Fibroblast of the aortic adventitia (primary cell): Measurements from ENCODE around the gene LRMDA. TPM values are rescaled to one million over a fixed set of nuclear protein-coding genes. Genes with fewer than 3 reads are reported as not detected.

Experiments
- DNase-seq: peaks from one replicate; pipeline ENCODE4 v3.0.0-alpha.2; 2010; ENCODE audit warnings: low read depth
- H3K4me3 ChIP-seq: 2 replicates; pipeline ENCODE4 v1.5.1; 2011; ENCODE audit warnings: low read depth, mild to moderate bottlenecking, control low read depth, low read length, moderate library complexity
- CTCF ChIP-seq: IDR thresholded peaks from 2 replicates; pipeline ENCODE4 v1.5.1; 2011; ENCODE audit warnings: mild to moderate bottlenecking, low read length, control low read depth, inconsistent platforms; ENCODE audit not compliant: insufficient read depth
- total RNA-seq: library from RNA; depleted of rRNA; stranded (reverse); fragments of >200 nt; gene quantifications from 2 replicates; pipeline ENCODE4 v1.2.3, GENCODE V29; 2012; ENCODE audit warnings: low replicate concordance

LRMDA gene
- total RNA-seq, 1 donor = 6.3 TPM

DNA sequence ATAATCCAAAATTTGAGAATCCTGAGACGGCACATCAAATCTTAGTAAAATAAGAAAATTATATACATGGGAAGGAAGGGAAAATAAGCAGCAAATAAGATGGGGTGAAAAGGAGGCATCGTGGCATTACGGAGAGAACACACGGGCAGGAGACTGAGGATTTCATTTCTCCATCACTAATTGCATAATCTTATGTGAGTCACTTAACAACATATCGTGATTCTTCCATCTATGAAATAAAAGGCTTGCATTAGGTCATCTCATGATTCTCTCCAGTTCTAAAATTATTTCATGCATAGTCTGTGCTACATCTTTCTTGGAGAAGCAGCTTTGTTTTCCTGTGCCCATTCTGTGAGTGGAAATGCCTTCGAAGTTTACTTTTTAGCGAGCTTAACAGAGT is 288.7 kb downstream of the LRMDA start:
- H3K4me3 ChIP-seq = no peak overlapping the region
- DNase-seq = no peak
- no peak for TF ChIP-seq CTCF

GRCh38 chr10:75722020-75722419 is 290.6 kb downstream of the LRMDA start:
- H3K4me3 ChIP-seq = no peak overlapping the region
- no peak for DNase-seq
- TF ChIP-seq CTCF = no peak

DNA sequence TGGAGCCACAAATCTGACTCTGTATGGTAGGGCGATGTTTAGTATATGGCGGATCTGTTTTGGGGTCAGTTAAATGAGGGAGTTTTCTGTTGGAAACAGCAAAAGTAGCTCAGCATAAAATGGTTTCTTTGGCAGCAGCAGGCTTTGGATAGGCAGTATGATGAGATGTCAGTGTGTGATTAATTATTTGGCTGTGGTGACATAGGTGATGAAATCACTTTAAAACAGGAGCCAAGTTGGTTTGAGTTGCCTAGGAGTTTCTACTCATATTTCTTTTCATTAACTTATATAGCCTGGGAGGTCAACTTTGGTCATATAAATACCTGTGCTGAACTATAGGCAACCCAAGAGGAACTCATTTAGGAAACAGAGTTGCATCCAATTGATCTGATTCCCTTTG is 291.2 kb downstream of the LRMDA start:
- no peak overlapping the region for H3K4me3 ChIP-seq
- DNase-seq = no peak
- no peak for TF ChIP-seq CTCF

DNA sequence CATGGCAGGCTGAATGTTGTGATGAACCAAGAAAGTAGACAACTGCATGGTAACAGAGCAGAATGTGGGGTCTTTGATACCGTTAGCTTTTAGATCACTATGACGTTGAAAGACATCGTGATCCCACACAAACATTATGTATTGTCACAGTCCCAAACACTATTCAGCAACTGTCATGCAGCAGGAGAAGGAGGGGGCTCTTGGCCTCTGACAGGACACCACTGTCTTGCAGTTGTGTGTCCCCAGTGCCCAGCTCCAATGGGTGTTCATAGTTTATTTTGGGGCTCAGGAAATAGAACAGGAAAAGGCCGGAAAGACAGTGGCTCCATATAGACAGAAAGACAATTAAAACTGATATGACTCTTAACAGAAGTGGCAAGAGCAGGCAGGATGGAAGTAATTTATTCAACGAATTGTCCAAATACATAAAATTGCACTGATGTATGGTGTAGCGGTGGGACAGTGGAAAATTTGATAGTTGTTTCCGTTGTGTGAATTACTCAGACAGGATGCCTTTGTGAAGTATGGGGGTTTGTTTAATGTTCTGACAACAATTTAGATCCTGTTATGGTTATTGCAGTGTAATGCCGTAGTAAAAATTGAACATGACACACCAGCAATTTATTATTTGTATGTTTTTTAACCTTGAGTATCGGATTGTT is 292.0 kb downstream of the LRMDA start:
- DNase-seq = no peak
- no peak overlapping the region for H3K4me3 ChIP-seq
- TF ChIP-seq CTCF = no peak

GRCh38 chr10:75724047-75724446 is 292.6 kb downstream of the LRMDA start:
- no peak overlapping the region for H3K4me3 ChIP-seq
- no peak for TF ChIP-seq CTCF
- no peak for DNase-seq

DNA sequence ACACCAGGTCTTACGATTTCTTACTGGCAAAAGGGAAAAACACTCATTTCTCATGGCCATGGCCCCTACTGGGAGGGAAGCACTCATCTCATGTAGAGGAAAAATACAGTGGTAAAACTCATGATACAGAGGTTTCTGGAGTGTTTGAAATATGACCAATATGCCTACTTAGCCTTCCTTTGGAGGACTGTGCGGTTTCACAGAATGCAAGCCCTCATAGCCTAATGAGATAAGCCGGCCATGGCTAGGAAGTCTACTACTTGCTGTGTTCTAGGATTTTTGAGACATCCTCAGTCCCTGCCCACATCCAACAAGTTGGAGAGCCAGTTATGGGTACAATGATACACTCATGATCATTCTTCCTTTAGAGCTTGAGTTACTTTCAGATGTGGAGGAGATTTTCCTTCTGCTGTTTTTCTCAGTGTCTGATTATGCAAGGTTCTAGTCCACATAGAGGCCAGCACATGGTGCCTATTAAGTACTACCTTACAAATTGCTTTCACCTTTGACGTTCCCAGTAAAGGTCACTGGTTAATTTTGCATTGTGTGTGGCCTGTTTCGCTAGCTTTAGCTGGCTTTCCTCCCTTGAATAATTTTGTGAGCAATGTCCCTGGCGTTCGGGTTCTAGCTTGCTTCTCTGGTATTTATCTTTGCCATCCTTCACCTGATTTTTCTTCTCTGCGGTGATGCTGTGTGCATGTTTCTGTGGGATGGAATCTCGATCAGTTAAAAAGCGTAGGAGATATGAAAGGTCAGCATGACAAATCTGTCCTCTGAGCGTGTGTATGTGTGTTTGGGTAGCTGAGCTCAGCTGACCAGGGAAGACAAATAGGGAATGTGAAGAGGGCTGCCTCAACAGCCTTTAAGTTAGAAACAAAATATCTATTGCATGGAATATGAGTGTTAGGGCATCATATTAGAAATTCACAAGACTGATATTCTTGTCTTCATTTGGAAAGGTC is 295.4 kb downstream of the LRMDA start:
- no peak overlapping the region for H3K4me3 ChIP-seq
- no peak for DNase-seq
- TF ChIP-seq CTCF = no peak
